Neural cell (in vitro differentiated cells): ENCODE data around the gene ZNF324. TPM values are rescaled to one million over a fixed set of nuclear protein-coding genes. Genes with fewer than 3 reads are reported as not detected.

ENCODE experiments used
- H2AFZ ChIP-seq: fragments of 200-600, 300-800 bp; sonication (generic), shearing (Covaris generic); 2 replicates; pipeline ENCODE4 v1.6.0; 2014; ENCODE audit warnings: low read depth, mild to moderate bottlenecking, antibody characterized with exemption, low read length, moderate library complexity
- H3F3A ChIP-seq: fragments of 200-600 bp; shearing (Covaris generic); 2 replicates; pipeline ENCODE4 v1.6.1; 2016; ENCODE audit warnings: mild to moderate bottlenecking, moderate library complexity, mixed read lengths, antibody characterized with exemption, low read length; ENCODE audit not compliant: insufficient read depth, poor library complexity, severe bottlenecking
- H3K27ac ChIP-seq: fragments of 200-600, 300-800 bp; sonication (generic), shearing (Covaris generic); 2 replicates; pipeline ENCODE4 v1.5.1; 2014; ENCODE audit warnings: mild to moderate bottlenecking, low read length, moderate library complexity
- H3K27me3 ChIP-seq: fragments of 300-800, 200-600 bp; sonication (generic), shearing (Covaris generic); 2 replicates; pipeline ENCODE4 v1.6.0; 2014; ENCODE audit warnings: mild to moderate bottlenecking, low read depth, low read length, moderate library complexity; ENCODE audit not compliant: insufficient read depth
- H3K36me3 ChIP-seq: fragments of 300-800, 200-600 bp; sonication (generic), shearing (Covaris generic); 2 replicates; pipeline ENCODE4 v1.5.1; 2014; ENCODE audit warnings: mild to moderate bottlenecking, antibody characterized with exemption, low read length, moderate library complexity; ENCODE audit not compliant: insufficient read depth
- H3K4me2 ChIP-seq: fragments of 300-800, 200-600 bp; sonication (generic), shearing (Covaris generic); 2 replicates; pipeline ENCODE4 v1.6.0; 2014; ENCODE audit warnings: mild to moderate bottlenecking, low read length
- H3K4me3 ChIP-seq: fragments of 300-800, 200-600 bp; sonication (generic), shearing (Covaris generic); 2 replicates; pipeline ENCODE4 v1.5.1; 2014; ENCODE audit warnings: mild to moderate bottlenecking, low read length, moderate library complexity
- H3K79me2 ChIP-seq: fragments of 200-600 bp; shearing (Covaris generic); replicated peaks from 2 replicates; pipeline ENCODE4 v1.6.0; 2014; ENCODE audit warnings: mild to moderate bottlenecking, low read length, moderate library complexity; ENCODE audit not compliant: insufficient read depth
- H3K9ac ChIP-seq: fragments of 300-800, 200-600 bp; sonication (generic), shearing (Covaris generic); 2 replicates; pipeline ENCODE4 v1.6.1; 2016; ENCODE audit warnings: mild to moderate bottlenecking, low read length, mixed read lengths
- H3K9me2 ChIP-seq: fragments of 200-600 bp; shearing (Covaris generic); 2 replicates; pipeline ENCODE4 v1.6.1; 2016; ENCODE audit warnings: mild to moderate bottlenecking, low read length, mixed read lengths; ENCODE audit not compliant: insufficient read depth
- H3K9me3 ChIP-seq: fragments of 200-600, 300-800 bp; sonication (generic), shearing (Covaris generic); 2 replicates; pipeline ENCODE4 v1.6.1; 2016; ENCODE audit warnings: mild to moderate bottlenecking, mixed run types, low read length, moderate library complexity, mixed read lengths
- H4K20me1 ChIP-seq: fragments of 200-600 bp; shearing (Covaris generic); 2 replicates; pipeline ENCODE4 v1.6.1; 2016; ENCODE audit warnings: mild to moderate bottlenecking, mixed run types; ENCODE audit not compliant: insufficient read depth
- EP300 ChIP-seq: fragments of 450-650 bp; conservative IDR thresholded peaks from 2 replicates; pipeline ENCODE4 v1.6.1; 2014; ENCODE audit warnings: antibody characterized with exemption, mild to moderate bottlenecking, moderate library complexity; ENCODE audit not compliant: poor library complexity, severe bottlenecking
- EZH2 ChIP-seq: fragments of 200-600, 300-800 bp; shearing (Covaris generic), sonication (generic); IDR thresholded peaks from 2 replicates; pipeline ENCODE4 v1.6.1; 2014; ENCODE audit warnings: antibody characterized with exemption, low read length, borderline replicate concordance, mild to moderate bottlenecking; ENCODE audit not compliant: insufficient read depth, poor library complexity, severe bottlenecking
- MXI1 ChIP-seq: fragments of 450-650 bp; conservative IDR thresholded peaks from 2 replicates; pipeline ENCODE4 v1.6.1; 2014; ENCODE audit warnings: antibody characterized with exemption, mild to moderate bottlenecking; ENCODE audit not compliant: poor library complexity, severe bottlenecking
- POLR2AphosphoS5 ChIP-seq: IDR thresholded peaks from 2 replicates; pipeline ENCODE4 v1.6.1; 2012
- RAD21 ChIP-seq: fragments of 450-650 bp; conservative IDR thresholded peaks from 2 replicates; pipeline ENCODE4 v1.6.1; 2014; ENCODE audit warnings: antibody characterized with exemption, mild to moderate bottlenecking, moderate library complexity
- SMC3 ChIP-seq: fragments of 450-650 bp; conservative IDR thresholded peaks from 2 replicates; pipeline ENCODE4 v1.6.1; 2014; ENCODE audit warnings: antibody characterized with exemption, mild to moderate bottlenecking, moderate library complexity; ENCODE audit not compliant: poor library complexity
- TAF1 ChIP-seq: IDR thresholded peaks from 2 replicates; pipeline ENCODE4 v1.6.1; 2012; ENCODE audit warnings: low read depth
- polyA plus RNA-seq: library from polyadenylated mRNA; depleted of rRNA; stranded (reverse); fragments of >200 nt; gene quantifications from 2 replicates; pipeline ENCODE4 v1.2.3, GENCODE V29; 2014
- TF ChIP-seq, protein P1 (sequence below): fragments of 450-650 bp; IDR thresholded peaks from 2 replicates; pipeline ENCODE4 v1.5.1; 2014; ENCODE audit warnings: antibody characterized with exemption, mild to moderate bottlenecking, moderate library complexity; ENCODE audit not compliant: poor library complexity, severe bottlenecking
- TF ChIP-seq, protein P2 (sequence below): IDR thresholded peaks from 2 replicates; pipeline ENCODE4 v1.6.1; 2012; ENCODE audit warnings: borderline replicate concordance

ZNF324 gene
- polyA plus RNA-seq, 1 donor from 2014 or later: 12.5 TPM

DNA sequence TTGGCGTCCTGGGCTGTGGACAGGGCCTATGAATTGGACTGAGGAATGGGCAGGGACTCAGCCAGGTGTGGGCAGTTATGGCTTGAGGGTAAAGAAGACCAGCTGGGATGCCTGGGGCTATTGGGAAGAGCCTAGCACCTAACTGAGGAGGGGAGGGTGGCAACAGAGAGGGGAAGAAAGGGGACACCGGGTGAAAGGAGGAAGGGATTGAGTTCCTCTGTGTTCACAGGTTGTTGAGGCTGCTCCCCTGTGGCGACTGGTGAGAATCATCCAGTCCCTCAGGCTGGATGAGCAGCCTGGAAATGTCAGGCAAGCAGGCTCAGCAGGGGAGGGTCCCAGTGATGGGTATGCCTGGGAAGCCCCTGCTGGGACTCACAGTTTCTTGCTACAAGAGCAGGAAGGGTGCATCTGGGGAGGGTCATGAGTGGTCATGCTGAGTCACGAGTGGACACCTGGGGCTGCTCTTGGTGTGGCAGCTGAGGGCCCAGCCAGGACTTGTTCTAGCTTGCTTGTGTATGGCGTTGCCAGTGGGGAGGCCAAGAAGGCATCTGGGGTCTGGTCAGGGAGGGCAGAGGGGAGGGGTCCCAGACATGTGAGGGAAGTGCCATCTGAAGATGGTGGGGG lies 1.4 kb downstream of the ZNF324 start:
- H3K9me2 ChIP-seq: no peaks in the 10 kb centered on the region
- no peaks in the 10 kb centered on the region for H3K27me3 ChIP-seq
- H3K4me2 ChIP-seq: peak overlapping the region; percentile 1
- no peak for TF ChIP-seq EP300
- TF ChIP-seq, protein P1, sequence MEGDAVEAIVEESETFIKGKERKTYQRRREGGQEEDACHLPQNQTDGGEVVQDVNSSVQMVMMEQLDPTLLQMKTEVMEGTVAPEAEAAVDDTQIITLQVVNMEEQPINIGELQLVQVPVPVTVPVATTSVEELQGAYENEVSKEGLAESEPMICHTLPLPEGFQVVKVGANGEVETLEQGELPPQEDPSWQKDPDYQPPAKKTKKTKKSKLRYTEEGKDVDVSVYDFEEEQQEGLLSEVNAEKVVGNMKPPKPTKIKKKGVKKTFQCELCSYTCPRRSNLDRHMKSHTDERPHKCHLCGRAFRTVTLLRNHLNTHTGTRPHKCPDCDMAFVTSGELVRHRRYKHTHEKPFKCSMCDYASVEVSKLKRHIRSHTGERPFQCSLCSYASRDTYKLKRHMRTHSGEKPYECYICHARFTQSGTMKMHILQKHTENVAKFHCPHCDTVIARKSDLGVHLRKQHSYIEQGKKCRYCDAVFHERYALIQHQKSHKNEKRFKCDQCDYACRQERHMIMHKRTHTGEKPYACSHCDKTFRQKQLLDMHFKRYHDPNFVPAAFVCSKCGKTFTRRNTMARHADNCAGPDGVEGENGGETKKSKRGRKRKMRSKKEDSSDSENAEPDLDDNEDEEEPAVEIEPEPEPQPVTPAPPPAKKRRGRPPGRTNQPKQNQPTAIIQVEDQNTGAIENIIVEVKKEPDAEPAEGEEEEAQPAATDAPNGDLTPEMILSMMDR: no peak
- TF ChIP-seq EZH2: no peak
- TF ChIP-seq POLR2AphosphoS5: no peak
- TF ChIP-seq MXI1: no peak
- TF ChIP-seq, protein P2, sequence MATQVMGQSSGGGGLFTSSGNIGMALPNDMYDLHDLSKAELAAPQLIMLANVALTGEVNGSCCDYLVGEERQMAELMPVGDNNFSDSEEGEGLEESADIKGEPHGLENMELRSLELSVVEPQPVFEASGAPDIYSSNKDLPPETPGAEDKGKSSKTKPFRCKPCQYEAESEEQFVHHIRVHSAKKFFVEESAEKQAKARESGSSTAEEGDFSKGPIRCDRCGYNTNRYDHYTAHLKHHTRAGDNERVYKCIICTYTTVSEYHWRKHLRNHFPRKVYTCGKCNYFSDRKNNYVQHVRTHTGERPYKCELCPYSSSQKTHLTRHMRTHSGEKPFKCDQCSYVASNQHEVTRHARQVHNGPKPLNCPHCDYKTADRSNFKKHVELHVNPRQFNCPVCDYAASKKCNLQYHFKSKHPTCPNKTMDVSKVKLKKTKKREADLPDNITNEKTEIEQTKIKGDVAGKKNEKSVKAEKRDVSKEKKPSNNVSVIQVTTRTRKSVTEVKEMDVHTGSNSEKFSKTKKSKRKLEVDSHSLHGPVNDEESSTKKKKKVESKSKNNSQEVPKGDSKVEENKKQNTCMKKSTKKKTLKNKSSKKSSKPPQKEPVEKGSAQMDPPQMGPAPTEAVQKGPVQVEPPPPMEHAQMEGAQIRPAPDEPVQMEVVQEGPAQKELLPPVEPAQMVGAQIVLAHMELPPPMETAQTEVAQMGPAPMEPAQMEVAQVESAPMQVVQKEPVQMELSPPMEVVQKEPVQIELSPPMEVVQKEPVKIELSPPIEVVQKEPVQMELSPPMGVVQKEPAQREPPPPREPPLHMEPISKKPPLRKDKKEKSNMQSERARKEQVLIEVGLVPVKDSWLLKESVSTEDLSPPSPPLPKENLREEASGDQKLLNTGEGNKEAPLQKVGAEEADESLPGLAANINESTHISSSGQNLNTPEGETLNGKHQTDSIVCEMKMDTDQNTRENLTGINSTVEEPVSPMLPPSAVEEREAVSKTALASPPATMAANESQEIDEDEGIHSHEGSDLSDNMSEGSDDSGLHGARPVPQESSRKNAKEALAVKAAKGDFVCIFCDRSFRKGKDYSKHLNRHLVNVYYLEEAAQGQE: no peak
- TF ChIP-seq TAF1: no peak
- TF ChIP-seq SMC3: no peak
- no peak for TF ChIP-seq RAD21
- peak overlapping the region; percentile 97 for H3K4me3 ChIP-seq
- H4K20me1 ChIP-seq: no peaks in the 10 kb centered on the region
- peaks cover 10% of the 10 kb centered on the region for H3K79me2 ChIP-seq
- H3F3A ChIP-seq: no peaks in the 10 kb centered on the region
- H2AFZ ChIP-seq: no peak overlapping the region
- H3K27ac ChIP-seq: no peak overlapping the region
- no peak overlapping the region for H3K9ac ChIP-seq
- H3K36me3 ChIP-seq: no peaks in the 10 kb centered on the region
- H3K9me3 ChIP-seq: no peaks in the 10 kb centered on the region

DNA sequence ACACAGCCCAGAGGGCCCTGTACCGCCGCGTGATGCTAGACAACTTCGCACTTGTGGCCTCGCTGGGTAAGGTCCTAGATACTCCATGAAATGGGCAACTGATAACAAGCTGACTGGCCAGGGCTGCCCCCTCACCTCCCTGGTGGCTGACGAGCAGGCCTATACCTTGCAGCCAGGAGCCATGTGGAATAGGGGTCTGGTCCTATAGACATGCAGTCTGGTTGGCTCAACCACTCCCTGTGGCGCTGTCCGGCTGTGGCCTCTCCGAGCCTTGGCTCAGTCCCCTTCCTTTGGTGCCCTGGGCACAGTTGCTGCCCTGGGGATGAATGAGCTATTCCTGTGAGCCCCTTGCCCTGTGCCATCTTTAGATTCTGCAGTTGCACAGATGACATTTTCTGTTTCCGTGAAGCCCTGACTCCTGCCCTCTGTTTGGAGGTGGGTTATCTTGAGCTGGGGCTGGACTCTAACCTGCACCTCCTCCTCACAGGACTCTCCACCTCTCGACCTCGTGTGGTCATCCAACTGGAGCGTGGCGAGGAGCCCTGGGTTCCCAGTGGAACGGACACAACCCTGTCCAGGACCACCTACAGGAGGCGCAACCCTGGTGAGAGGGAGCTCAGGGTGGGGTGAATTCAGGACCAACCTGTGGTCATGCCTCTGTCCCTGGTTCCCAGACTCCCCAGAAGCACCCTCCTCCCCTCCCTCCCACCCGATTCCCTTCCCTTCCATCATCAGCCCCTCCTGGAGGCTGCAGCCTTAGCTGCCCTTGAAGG lies 2.5 kb downstream of the ZNF324 start:
- H2AFZ ChIP-seq: no peak overlapping the region

More for the DNA sequence above, 2.5 kb downstream of the ZNF324 start:
- Histone ChIP-seq H4K20me1 (no peaks in the 10 kb centered on the region), H3K4me2 (no peak overlapping the region), H3K27ac (no peak overlapping the region), H3K9ac (no peak overlapping the region), H3K4me3 (no peak overlapping the region), H3K9me2 (no peaks in the 10 kb centered on the region), H3F3A (no peaks in the 10 kb centered on the region), H3K79me2 (peaks cover 10% of the 10 kb centered on the region), H3K27me3 (no peaks in the 10 kb centered on the region), H3K36me3 (peaks cover 5% of the 10 kb centered on the region), H3K9me3 (no peaks in the 10 kb centered on the region)
- TF ChIP-seq SMC3 (no peak), EP300 (no peak), MXI1 (no peak), EZH2 (no peak), POLR2AphosphoS5 (no peak), TAF1 (no peak), RAD21 (no peak)
- TF ChIP-seq, protein P2: no peak
- TF ChIP-seq, protein P1: no peak
